Gastrocnemius medialis (tissue), 4 donors: ENCODE measurements around the gene RGS14. TPM values are rescaled to one million over a fixed set of nuclear protein-coding genes. Genes with fewer than 3 reads are reported as not detected.
"Not testable (repeated sequence)": the region's sequence is repeated elsewhere in the genome, so short reads cannot be mapped to it uniquely, and the experiment has no call there.

Experiments used
- ATAC-seq, 2 donors: fragments of 150-250 bp; one replicate each; pipeline ENCODE4 v1.9.1; 2016
- DNase-seq, 2 donors: peaks; one replicate each; pipeline ENCODE4 v3.0.0-alpha.2; 2019
- H3K27ac ChIP-seq, 4 donors: fragments of 200-600 bp; sonication (generic); 1 replicate in 1 of 4; 2 replicates in 3 of 4; pipeline ENCODE4 v1.5.1; 2016 to 2018; ENCODE audit warnings: mild to moderate bottlenecking in 2 of 4, moderate library complexity in 1 of 4
- H3K27me3 ChIP-seq, 3 donors: fragments of 200-600 bp; sonication (generic) in 2 of 3; 1 replicate in 1 of 3; 2 replicates in 2 of 3; pipeline versions ENCODE4 v1.5.1 to v1.6.0; 2016 to 2019; ENCODE audit warnings: mild to moderate bottlenecking in 1 of 3, moderate library complexity in 1 of 3
- H3K36me3 ChIP-seq, 2 donors: fragments of 200-600 bp; sonication (generic) in 1 of 2; one replicate each; pipeline ENCODE4 v1.5.1; 2017 to 2018
- H3K4me1 ChIP-seq, 2 donors: fragments of 200-600 bp; sonication (generic) in 1 of 2; one replicate each; pipeline ENCODE4 v1.5.1; 2016 to 2017; ENCODE audit warnings: mild to moderate bottlenecking in 2 of 2
- H3K4me3 ChIP-seq, 4 donors: fragments of 200-600 bp; sonication (generic) in 3 of 4; 1 replicate in 1 of 4; 2 replicates in 3 of 4; pipeline ENCODE4 v1.5.1; 2016 to 2019; ENCODE audit warnings: mild to moderate bottlenecking in 2 of 4
- H3K9me3 ChIP-seq, 3 donors: fragments of 200-600 bp; sonication (generic) in 2 of 3; 1 replicate in 1 of 3; 2 replicates in 2 of 3; pipeline ENCODE4 v1.5.1; 2016 to 2019
- POLR2A ChIP-seq, 2 donors: fragments of 450-650 bp; IDR thresholded peaks; one replicate each; pipeline ENCODE4 v1.6.1; 2017; ENCODE audit warnings: antibody characterized with exemption in 2 of 2, mild to moderate bottlenecking in 2 of 2, moderate library complexity in 2 of 2
- in situ Hi-C, 4 donors: fragments of 200-750 bp; cut with MboI; loops; one replicate each; pipeline versions ENCODE4 v1.15.0 to v1.8.0; 2017; ENCODE audit warnings: low sequenced_read_pairs in 4 of 4
- intact Hi-C: fragments of 100-400 bp; cut with DNase I; formaldehyde crosslinking; loops from one replicate; pipeline ENCODE4 v1.15.1; 2023; ENCODE audit warnings: low total_unique reads
- total RNA-seq, 4 donors: library from RNA; depleted of rRNA; stranded (reverse); fragments of >200 nt; gene quantifications; one replicate each; pipeline versions ENCODE4 v1.1.0 to v1.2.3, GENCODE V29; 2016
- TF ChIP-seq, protein P1 (sequence below), 5 experiments: fragments of 450-650 bp in 3 of 5; fragments of 200-600 bp in 2 of 5; sonication (generic) in 2 of 5; IDR thresholded peaks in 4 of 5; conservative IDR thresholded peaks in 1 of 5; 1 replicate in 4 of 5; 2 replicates in 1 of 5; pipeline ENCODE4 v1.5.1; 2016 to 2019; ENCODE audit warnings: antibody characterized with exemption in 5 of 5, mild to moderate bottlenecking in 3 of 5, moderate library complexity in 3 of 5

The RGS14 gene
- total RNA-seq, 4 donors from 2014 or later = 1.6 to 25.9 (median 5.0) TPM

DNA sequence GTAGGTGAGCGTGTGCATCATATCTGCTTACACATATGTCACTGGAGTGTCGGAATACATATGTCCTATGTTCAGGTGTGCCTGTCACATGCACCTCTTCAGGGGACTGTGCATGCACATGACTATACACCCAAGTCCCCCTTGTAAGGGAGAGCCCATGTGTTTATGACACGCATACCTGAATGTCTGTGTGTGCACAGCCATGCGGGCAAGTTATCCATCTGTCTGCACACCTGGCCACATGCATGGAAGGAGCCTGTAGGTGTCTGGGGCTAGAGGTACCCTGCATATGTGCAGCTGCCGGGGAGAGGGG is 622 bp upstream of the RGS14 start:
- DNase-seq (no peak), ATAC-seq (no peak)
- no peaks in the 10 kb centered on the region for H3K9me3 ChIP-seq
- no peak overlapping the region for H3K4me3 ChIP-seq
- intact Hi-C loops (no loop called here), in situ Hi-C loops (no loop called here)
- H3K36me3 ChIP-seq = no peaks in the 10 kb centered on the region
- H3K27me3 ChIP-seq = no peaks in the 10 kb centered on the region
- TF ChIP-seq, protein P1, sequence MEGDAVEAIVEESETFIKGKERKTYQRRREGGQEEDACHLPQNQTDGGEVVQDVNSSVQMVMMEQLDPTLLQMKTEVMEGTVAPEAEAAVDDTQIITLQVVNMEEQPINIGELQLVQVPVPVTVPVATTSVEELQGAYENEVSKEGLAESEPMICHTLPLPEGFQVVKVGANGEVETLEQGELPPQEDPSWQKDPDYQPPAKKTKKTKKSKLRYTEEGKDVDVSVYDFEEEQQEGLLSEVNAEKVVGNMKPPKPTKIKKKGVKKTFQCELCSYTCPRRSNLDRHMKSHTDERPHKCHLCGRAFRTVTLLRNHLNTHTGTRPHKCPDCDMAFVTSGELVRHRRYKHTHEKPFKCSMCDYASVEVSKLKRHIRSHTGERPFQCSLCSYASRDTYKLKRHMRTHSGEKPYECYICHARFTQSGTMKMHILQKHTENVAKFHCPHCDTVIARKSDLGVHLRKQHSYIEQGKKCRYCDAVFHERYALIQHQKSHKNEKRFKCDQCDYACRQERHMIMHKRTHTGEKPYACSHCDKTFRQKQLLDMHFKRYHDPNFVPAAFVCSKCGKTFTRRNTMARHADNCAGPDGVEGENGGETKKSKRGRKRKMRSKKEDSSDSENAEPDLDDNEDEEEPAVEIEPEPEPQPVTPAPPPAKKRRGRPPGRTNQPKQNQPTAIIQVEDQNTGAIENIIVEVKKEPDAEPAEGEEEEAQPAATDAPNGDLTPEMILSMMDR (IDR thresholded peaks at IDR 0.05 in 4 of 5, conservative IDR thresholded peaks at IDR 0.05 in 1 of 5) = no peak
- no peak for TF ChIP-seq POLR2A (IDR thresholded peaks at IDR 0.05)
- no peak overlapping the region for H3K27ac ChIP-seq
- H3K4me1 ChIP-seq = peaks cover 11 to 14% of the 10 kb centered on the region in 2 donors

DNA sequence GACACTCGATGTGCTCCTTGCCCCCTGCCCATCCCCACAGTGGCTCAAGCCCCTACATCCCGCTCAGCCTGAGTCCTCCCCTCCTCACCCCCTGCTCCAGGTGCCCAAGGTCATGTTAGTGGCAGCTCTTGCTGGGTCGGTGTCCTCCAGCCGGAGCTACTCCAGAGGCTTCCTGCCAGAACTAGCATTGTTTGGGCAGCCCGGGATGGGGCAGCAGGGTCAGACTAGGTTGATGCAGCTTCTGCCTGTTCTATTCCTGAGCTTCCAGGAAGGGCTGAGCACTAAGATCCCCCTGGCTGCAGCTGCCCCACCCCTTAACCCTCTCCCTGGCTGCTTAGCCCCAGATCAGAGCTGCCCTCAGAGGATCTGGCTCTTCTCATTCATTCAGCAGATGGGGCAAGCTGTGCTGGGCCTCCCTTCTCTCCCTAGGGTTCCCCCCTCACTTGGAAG is 671 bp downstream of the RGS14 start:
- Histone ChIP-seq H3K27ac (no peak overlapping the region), H3K4me1 (peaks cover 14 to 18% of the 10 kb centered on the region in 2 donors), H3K27me3 (no peaks in the 10 kb centered on the region), H3K9me3 (no peaks in the 10 kb centered on the region), H3K4me3 (peak overlapping the region in 2 of 4 donors; percentile 20 to 28), H3K36me3 (no peaks in the 10 kb centered on the region)
- ATAC-seq (no peak), DNase-seq (no peak)
- intact Hi-C loops = no loop called here
- in situ Hi-C loops = no loop called here
- TF ChIP-seq POLR2A (IDR thresholded peaks at IDR 0.05) = no peak
- TF ChIP-seq, protein P1 (IDR thresholded peaks at IDR 0.05 in 4 of 5, conservative IDR thresholded peaks at IDR 0.05 in 1 of 5) = no peak

DNA sequence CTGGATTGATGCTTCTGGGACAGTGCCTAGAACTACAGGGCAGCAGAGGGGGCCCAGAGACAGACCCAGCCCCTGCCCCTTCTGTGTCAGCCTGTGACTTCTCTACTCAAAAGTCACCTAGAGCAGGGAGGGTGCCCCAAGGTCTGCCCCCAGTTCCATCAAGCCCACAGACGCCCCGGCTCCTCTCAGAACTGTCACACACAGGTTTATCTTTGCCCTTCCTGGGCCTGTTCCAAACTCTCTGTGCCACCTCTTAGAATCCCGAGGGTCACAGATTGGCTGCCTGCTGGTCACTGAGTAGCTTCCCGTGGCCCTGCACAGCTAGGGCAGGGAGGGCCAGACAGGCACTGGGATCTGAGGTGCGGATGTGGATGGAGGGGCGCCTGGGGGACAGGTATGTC is 1.7 kb downstream of the RGS14 start:
- Histone ChIP-seq H3K27me3 (no peaks in the 10 kb centered on the region), H3K27ac (no peak overlapping the region), H3K4me1 (peaks cover 18 to 22% of the 10 kb centered on the region in 2 donors), H3K36me3 (no peaks in the 10 kb centered on the region), H3K9me3 (no peaks in the 10 kb centered on the region), H3K4me3 (no peak overlapping the region)
- ATAC-seq = no peak
- in situ Hi-C loops (no loop called here), intact Hi-C loops (no loop called here)
- DNase-seq = no peak
- TF ChIP-seq, protein P1 (IDR thresholded peaks at IDR 0.05 in 4 of 5, conservative IDR thresholded peaks at IDR 0.05 in 1 of 5) = no peak
- TF ChIP-seq POLR2A (IDR thresholded peaks at IDR 0.05) = no peak

DNA sequence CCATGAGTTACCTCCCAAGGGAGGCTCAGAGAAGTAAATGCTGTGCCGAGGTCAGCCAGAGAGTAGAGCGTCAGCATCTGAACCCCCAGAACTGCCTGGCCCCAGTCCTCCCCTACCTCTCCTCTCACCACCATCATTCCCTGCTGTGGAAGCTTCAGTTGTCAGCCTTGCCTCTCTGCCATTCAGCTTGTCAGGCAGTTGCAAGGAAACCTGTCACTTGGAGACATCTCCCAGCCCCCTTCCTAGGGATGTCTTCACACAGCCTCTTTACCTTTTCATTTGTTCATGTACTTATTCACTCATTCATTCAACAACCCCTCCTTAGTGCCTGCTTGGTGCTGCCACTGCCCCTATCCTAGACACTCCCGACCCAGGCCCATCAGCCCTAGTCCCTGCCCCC is 2.1 kb downstream of the RGS14 start:
- intact Hi-C loops = no loop called here
- H3K9me3 ChIP-seq = no peaks in the 10 kb centered on the region
- no peaks in the 10 kb centered on the region for H3K27me3 ChIP-seq
- H3K36me3 ChIP-seq = no peaks in the 10 kb centered on the region
- in situ Hi-C loops = no loop called here
- H3K4me3 ChIP-seq = no peak overlapping the region
- TF ChIP-seq, protein P1 (IDR thresholded peaks at IDR 0.05 in 4 of 5, conservative IDR thresholded peaks at IDR 0.05 in 1 of 5) = no peak
- TF ChIP-seq POLR2A (IDR thresholded peaks at IDR 0.05) = no peak
- no peak overlapping the region for H3K27ac ChIP-seq
- DNase-seq = no peak
- no peak for ATAC-seq
- peaks cover 18 to 22% of the 10 kb centered on the region in 2 donors for H3K4me1 ChIP-seq

DNA sequence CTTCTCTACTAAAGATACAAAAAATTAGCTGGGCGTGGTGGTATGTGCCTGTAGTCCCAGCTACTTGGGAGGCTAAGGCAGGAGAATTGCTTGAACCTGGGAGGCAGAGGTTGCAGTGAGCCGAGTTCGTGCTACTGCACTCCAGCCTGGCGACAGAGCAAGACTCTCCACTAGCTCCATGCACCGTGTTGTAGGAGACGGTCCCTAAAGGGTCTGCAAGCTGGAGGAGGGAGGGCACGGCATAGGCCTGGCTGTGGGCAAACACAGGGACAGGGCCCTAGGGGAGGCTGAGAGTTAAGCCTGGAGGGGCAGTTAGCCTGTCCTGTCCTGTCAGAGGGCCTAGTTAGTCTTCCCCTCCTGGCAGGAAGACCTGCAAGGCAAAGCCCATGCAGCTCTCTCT is 3.0 kb downstream of the RGS14 start:
- peaks cover 18 to 22% of the 10 kb centered on the region in 2 donors for H3K4me1 ChIP-seq
- H3K27ac ChIP-seq, H3K9me3 ChIP-seq, H3K27me3 ChIP-seq, H3K4me3 ChIP-seq, H3K36me3 ChIP-seq, ATAC-seq, intact Hi-C loops, in situ Hi-C loops, DNase-seq: not testable (repeated sequence)
